Vagina (tissue), 2 donors: Measurements from ENCODE around the gene IDH2.

Experiments
- POLR2A ChIP-seq, 2 donors: fragments of 450-650 bp; IDR thresholded peaks; one replicate each; pipeline ENCODE4 v1.6.1; 2017; ENCODE audit warnings: antibody characterized with exemption in 2 of 2, mild to moderate bottlenecking in 2 of 2, moderate library complexity in 2 of 2
- POLR2AphosphoS5 ChIP-seq, 2 donors: sonication (generic); formaldehyde crosslinking; IDR thresholded peaks; one replicate each; pipeline ENCODE4 v1.9.0; 2017; ENCODE audit warnings: antibody characterized with exemption in 2 of 2, mild to moderate bottlenecking in 2 of 2, low read depth in 1 of 2; ENCODE audit not compliant: insufficient read depth in 1 of 2
- TF ChIP-seq, protein P1 (sequence below), 3 experiments: fragments of 450-650 bp in 2 of 3; fragments of 200-600 bp in 1 of 3; sonication (generic) in 1 of 3; IDR thresholded peaks; one replicate each; pipeline ENCODE4 v1.5.1; 2017 to 2019; ENCODE audit warnings: antibody characterized with exemption in 3 of 3, mild to moderate bottlenecking in 2 of 3, moderate library complexity in 2 of 3

DNA sequence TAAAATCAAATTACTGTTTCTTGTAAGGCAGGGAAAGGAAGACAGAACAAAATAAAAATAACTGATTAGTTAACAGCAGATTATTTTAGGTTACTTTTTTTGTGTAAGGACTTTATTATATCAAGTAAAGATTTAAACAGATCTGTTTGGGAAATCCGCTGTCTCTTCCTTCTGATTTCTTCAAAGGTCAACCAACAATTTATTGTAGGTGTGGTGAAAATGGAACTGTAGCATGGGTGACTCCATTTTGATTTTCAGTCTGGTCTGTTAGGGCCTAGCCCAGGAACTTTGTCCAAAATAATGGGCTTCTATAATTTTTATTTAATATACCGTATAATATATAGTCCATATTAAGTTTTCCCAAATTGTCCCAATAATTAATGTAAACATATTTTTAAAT is 13.5 kb upstream of the IDH2 start:
- TF ChIP-seq, protein P1, sequence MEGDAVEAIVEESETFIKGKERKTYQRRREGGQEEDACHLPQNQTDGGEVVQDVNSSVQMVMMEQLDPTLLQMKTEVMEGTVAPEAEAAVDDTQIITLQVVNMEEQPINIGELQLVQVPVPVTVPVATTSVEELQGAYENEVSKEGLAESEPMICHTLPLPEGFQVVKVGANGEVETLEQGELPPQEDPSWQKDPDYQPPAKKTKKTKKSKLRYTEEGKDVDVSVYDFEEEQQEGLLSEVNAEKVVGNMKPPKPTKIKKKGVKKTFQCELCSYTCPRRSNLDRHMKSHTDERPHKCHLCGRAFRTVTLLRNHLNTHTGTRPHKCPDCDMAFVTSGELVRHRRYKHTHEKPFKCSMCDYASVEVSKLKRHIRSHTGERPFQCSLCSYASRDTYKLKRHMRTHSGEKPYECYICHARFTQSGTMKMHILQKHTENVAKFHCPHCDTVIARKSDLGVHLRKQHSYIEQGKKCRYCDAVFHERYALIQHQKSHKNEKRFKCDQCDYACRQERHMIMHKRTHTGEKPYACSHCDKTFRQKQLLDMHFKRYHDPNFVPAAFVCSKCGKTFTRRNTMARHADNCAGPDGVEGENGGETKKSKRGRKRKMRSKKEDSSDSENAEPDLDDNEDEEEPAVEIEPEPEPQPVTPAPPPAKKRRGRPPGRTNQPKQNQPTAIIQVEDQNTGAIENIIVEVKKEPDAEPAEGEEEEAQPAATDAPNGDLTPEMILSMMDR (IDR thresholded peaks at IDR 0.05), result no peak
- no peak for TF ChIP-seq POLR2A (IDR thresholded peaks at IDR 0.05)
- TF ChIP-seq POLR2AphosphoS5 (IDR thresholded peaks at IDR 0.05; ENCODE audit: insufficient read depth in 1 of 2, low read depth in 1 of 2), result no peak
